Activated T-helper 1 cell treated with anti-CD3 and anti-CD28 coated beads, Interleukin-12 subunit alpha, Interleukin-12 subunit beta, Interleukin-2, Interleukin-4 antibody, amounts not matched to agents 30 ng/mL and 10 ng/mL and 1 ng/mL, durations not matched to agents 14 hours and 24 hours and 36 hours (primary cell): ENCODE measurements around the gene TTC21A. TPM values are rescaled to one million over a fixed set of nuclear protein-coding genes. Genes with fewer than 3 reads are reported as not detected.

Experiments used
- DNase-seq: peaks from one replicate; pipeline ENCODE4 v3.0.0; 2021; ENCODE audit warnings: low spot score
- H3K27ac Mint-ChIP-seq: one replicate; pipeline ENCODE4 v1.8.0; 2021; ENCODE audit warnings: mild to moderate bottlenecking, mixed read lengths
- H3K27me3 Mint-ChIP-seq: one replicate; pipeline ENCODE4 v1.8.0; 2022; ENCODE audit warnings: mild to moderate bottlenecking, moderate library complexity, mixed read lengths; ENCODE audit not compliant: insufficient read depth
- H3K36me3 Mint-ChIP-seq: one replicate; pipeline ENCODE4 v1.8.0; 2021; ENCODE audit warnings: low read depth, mixed read lengths
- H3K4me1 Mint-ChIP-seq: one replicate; pipeline ENCODE4 v1.8.0; 2021; ENCODE audit warnings: low read depth, mixed read lengths
- H3K4me3 Mint-ChIP-seq: one replicate; pipeline ENCODE4 v1.8.0; 2021; ENCODE audit warnings: mild to moderate bottlenecking, moderate library complexity, mixed read lengths
- H3K9me3 Mint-ChIP-seq: one replicate; pipeline ENCODE4 v1.8.0; 2021; ENCODE audit warnings: mixed read lengths
- intact Hi-C: fragments of 100-400 bp; cut with micrococcal nuclease; formaldehyde crosslinking; loops from one replicate; pipeline ENCODE4 v1.15.1; 2024
- total RNA-seq: library from RNA; stranded (reverse); gene quantifications from 2 replicates; pipeline ENCODE4 v1.2.3, GENCODE V29; 2022

The TTC21A gene
- total RNA-seq, 1 donor from 2014 or later: 1.0 TPM

DNA sequence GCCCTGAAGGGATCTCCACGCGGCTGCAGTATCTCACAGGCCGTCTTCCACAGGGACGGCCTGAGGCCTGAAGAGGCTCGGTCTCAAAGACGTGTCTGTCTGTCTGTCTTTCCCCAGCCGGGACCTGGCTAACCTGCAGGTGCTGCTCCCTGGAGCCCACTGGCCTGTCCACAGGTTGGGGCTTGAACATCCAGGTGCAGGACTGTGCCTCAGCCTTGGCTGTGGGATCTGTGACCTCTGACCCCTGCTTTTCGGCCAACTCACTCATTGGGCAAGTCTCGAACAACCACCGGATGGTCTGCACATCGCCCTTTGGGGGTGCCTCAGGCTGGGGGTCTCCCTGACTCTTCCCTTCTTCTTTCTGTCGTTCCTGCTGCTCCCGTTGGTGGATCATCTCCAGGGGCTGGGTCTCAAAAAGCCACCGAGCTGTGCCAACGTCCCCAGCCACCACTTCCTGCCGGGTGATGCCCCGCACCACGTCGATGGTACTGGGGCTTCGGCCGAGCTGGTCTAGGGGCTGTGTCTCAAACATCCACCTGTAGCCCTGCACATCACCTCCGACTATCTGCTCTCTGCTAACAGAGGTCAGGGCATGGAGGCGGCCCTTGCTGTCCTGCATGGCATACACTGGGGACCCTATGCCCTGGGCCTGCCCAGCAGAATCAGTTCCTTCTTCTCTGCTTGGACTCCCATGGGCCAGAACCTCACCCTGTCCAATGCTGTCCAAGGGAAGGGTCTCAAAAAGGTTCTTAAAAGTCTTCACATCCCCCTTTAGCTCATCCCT is 80.1 kb downstream of the TTC21A start:
- Mint-ChIP-seq H3K27ac (no peak overlapping the region), H3K36me3 (no peaks in the 10 kb centered on the region), H3K9me3 (no peaks in the 10 kb centered on the region), H3K27me3 (no peaks in the 10 kb centered on the region), H3K4me3 (no peak overlapping the region), H3K4me1 (peaks cover 16% of the 10 kb centered on the region)
- no peak for DNase-seq
- intact Hi-C loops: no loop called here

Other genes starting within 250 kb of the TTC21A start
- gene SCN11A, start 55.7 kb upstream of the TTC21A start, total RNA-seq: 0.05 TPM in 1 of 2 replicates, not detected in the other
- 40.6 and 41.5 TPM in 2 replicates for gene WDR48, start 55.7 kb upstream of the TTC21A start, total RNA-seq
- 26.6 and 35.6 TPM in 2 replicates for gene GORASP1, start 53 bp upstream of the TTC21A start, total RNA-seq
- 33.4 and 34.3 TPM in 2 replicates for gene CSRNP1, start 45.9 kb downstream of the TTC21A start, total RNA-seq
- gene XIRP1, start 84.9 kb downstream of the TTC21A start, total RNA-seq: 2.4 and 3.0 TPM in 2 replicates
- 0.44 and 0.64 TPM in 2 replicates for gene CX3CR1, start 172.4 kb downstream of the TTC21A start, total RNA-seq
- gene CCR8, start 222.0 kb downstream of the TTC21A start, total RNA-seq: 7.1 and 8.9 TPM in 2 replicates